HEK293 (cell line): ENCODE results near the gene MOK.

Experiments
- CTCF ChIP-seq: fragments of 450-650 bp; formaldehyde crosslinking; IDR thresholded peaks from 2 replicates; pipeline ENCODE4 v1.5.1; 2016; ENCODE audit warnings: missing biosample characterization, missing genetic modification characterization
- ZBTB17 ChIP-seq: fragments of 450-650 bp; formaldehyde crosslinking; IDR thresholded peaks from 2 replicates; pipeline ENCODE4 v1.5.1; 2016; ENCODE audit warnings: missing biosample characterization, missing genetic modification characterization
- ZNF37A ChIP-seq: fragments of 450-650 bp; IDR thresholded peaks from 2 replicates; pipeline ENCODE4 v1.5.1; 2018; ENCODE audit warnings: missing biosample characterization, missing genetic modification characterization
- ZNF624 ChIP-seq: fragments of 450-650 bp; formaldehyde crosslinking; IDR thresholded peaks from 2 replicates; pipeline ENCODE4 v1.5.1; 2017; ENCODE audit warnings: missing biosample characterization, missing genetic modification characterization
- ZNF670 ChIP-seq: fragments of 450-650 bp; formaldehyde crosslinking; IDR thresholded peaks from 2 replicates; pipeline ENCODE4 v1.5.1; 2016; ENCODE audit warnings: missing biosample characterization, missing genetic modification characterization, low read depth

- TF ChIP-seq ZNF624 (tag by site-specific recombination) = no peak
- TF ChIP-seq ZBTB17 = no peak
- TF ChIP-seq CTCF (tag by site-specific recombination) = no peak
- TF ChIP-seq ZNF670 (tag by site-specific recombination) = no peak
- TF ChIP-seq ZNF37A (tag by site-specific recombination) = no peak
Measured at GRCh38 chr14:102297436-102298170, 7.4 kb downstream of the MOK start.
